Measurements from ENCODE around the gene REXO1. TPM values are rescaled to one million over a fixed set of nuclear protein-coding genes. Genes with fewer than 3 reads are reported as not detected.
"Not testable (repeated sequence)": the region's sequence is repeated elsewhere in the genome, so short reads cannot be mapped to it uniquely, and the experiment has no call there.

Gene REXO1
- total and polyA plus RNA-seq, 7 donors = 13.5 to 35.2 (median 20.3) TPM

DNA sequence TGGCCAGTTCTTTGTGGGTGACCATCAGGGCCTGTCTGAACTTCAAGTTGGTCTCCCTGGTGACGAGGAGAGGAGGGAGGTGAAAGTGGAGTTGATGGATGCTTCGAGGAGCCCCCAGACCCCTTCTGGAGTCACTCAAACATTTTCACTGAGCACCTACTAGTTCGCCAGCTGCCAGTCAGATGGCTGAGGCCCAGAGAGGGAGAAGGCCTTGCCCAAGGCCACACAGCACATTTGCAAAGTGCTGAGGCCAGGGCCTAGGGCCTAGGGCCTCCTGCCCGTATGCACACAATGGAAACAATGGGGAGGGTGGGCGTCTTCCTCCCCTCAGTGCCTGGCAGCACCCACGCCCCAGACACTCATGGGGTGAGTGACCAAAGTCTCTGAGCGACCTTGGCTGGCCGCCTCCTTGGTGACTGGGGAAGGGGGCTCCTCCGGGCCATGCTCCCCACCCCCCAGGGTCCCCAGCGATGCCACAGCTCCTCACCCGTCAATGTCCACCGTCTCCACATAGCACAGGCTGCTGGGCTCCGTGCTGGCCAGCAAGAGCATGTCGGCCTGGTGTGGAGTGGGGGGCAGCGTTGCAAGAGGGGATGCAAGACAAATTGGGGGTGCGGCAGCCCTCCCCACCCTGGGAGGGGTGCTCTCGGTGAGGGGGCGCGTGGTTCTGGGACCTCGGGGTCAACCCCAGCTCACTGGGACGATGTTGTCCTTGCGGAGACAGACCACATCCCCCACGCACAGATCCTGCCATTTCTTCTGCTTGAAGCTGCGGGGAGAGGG is 42.7 kb downstream of the REXO1 start:
- peak in 1 of 4 donors; percentile 15 for ATAC-seq
- intact Hi-C loops (cut with DNase I) = no loop called here
- Histone ChIP-seq H3K4me1 (no peaks in the 10 kb centered on the region), H3K9me3 (no peaks in the 10 kb centered on the region), H3K27me3 (ENCODE audit: insufficient read depth in 3 of 3, low read length in 2 of 3) (peaks cover 0 to 2% (median 0%) of the 10 kb centered on the region in 3 donors), H3K4me3 (no peak overlapping the region), H3K36me3 (ENCODE audit: insufficient read depth in 1 of 2, low read depth in 1 of 2) (no peaks in the 10 kb centered on the region), H3K27ac (no peak overlapping the region)
- DNase-seq = peak in 1 of 2 donors; percentile 44
- TF ChIP-seq CTCF (IDR thresholded peaks at IDR 0.05) = no peak
- 86 to 90% (median 86%) methylated on average over 23 to 24 of the region's 24 CpGs for WGBS, 3 donors

DNA sequence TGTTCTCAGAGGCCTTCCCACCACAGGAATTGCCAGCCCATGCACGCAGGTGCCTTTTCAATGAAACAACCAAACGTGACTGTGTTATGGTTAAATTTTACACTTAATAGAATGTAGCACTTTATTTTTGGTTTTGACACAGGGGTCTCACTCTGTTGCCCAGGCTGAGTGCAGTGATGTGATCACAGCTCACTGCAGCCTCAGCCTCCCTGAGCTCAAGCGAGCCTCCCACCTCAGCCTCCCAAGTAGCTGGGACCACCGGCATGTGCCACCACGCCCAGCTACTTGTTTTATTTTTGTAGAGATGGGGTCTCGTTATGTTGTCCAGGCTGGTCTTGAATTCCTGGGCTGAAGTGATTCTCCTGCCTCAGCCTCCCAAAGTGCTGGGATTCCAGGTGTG is 43.4 kb downstream of the REXO1 start:
- ATAC-seq = no peak
- Histone ChIP-seq H3K4me1 (no peaks in the 10 kb centered on the region), H3K4me3 (no peak overlapping the region), H3K27me3 (ENCODE audit: insufficient read depth in 3 of 3, low read length in 2 of 3) (peaks cover 0 to 2% (median 0%) of the 10 kb centered on the region in 3 donors), H3K27ac (no peak overlapping the region), H3K36me3 (ENCODE audit: insufficient read depth in 1 of 2, low read depth in 1 of 2) (no peaks in the 10 kb centered on the region), H3K9me3 (no peaks in the 10 kb centered on the region)
- no peak for DNase-seq
- 86 to 92% (median 90%) methylated on average over 6 of the region's 6 CpGs for WGBS, 3 donors
- TF ChIP-seq CTCF (IDR thresholded peaks at IDR 0.05) = no peak
- intact Hi-C loops (cut with DNase I) = no loop called here

- Histone ChIP-seq H3K27ac (no peak overlapping the region), H3K36me3 (ENCODE audit: insufficient read depth in 1 of 2, low read depth in 1 of 2) (no peaks in the 10 kb centered on the region), H3K9me3 (no peaks in the 10 kb centered on the region), H3K4me3 (no peak overlapping the region), H3K4me1 (no peaks in the 10 kb centered on the region), H3K27me3 (ENCODE audit: insufficient read depth in 3 of 3, low read length in 2 of 3) (peaks cover 0 to 20% (median 2%) of the 10 kb centered on the region in 3 donors)
- ATAC-seq (no peak), DNase-seq (no peak)
- intact Hi-C loops (cut with DNase I) = no loop called here
- WGBS, 3 donors = 52 to 64% (median 58%) methylated on average over 36 of the region's 36 CpGs
- TF ChIP-seq CTCF (IDR thresholded peaks at IDR 0.05) = no peak
Measured at GRCh38 chr19:1799695-1800342, 48.5 kb downstream of the REXO1 start.

GRCh38 chr19:1797313-1797712 is 51.0 kb downstream of the REXO1 start:
- H3K4me1 ChIP-seq; H3K36me3 ChIP-seq (ENCODE audit: insufficient read depth in 1 of 2, low read depth in 1 of 2); ATAC-seq; H3K27ac ChIP-seq; intact Hi-C loops (cut with DNase I); DNase-seq; H3K9me3 ChIP-seq; H3K4me3 ChIP-seq: not testable (repeated sequence)
- H3K27me3 ChIP-seq (ENCODE audit: insufficient read depth in 3 of 3, low read length in 2 of 3) = peaks cover 0 to 26% (median 0%) of the 10 kb centered on the region in 3 donors
- WGBS, 3 donors = 82 to 94% (median 88%) methylated on average over 7 of the region's 7 CpGs

- Histone ChIP-seq H3K27me3 (ENCODE audit: insufficient read depth in 3 of 3, low read length in 2 of 3) (peaks cover 0 to 31% (median 3%) of the 10 kb centered on the region in 3 donors), H3K27ac (no peak overlapping the region), H3K4me1 (no peaks in the 10 kb centered on the region), H3K9me3 (no peaks in the 10 kb centered on the region), H3K4me3 (no peak overlapping the region), H3K36me3 (ENCODE audit: insufficient read depth in 1 of 2, low read depth in 1 of 2) (no peaks in the 10 kb centered on the region)
- no peak for TF ChIP-seq CTCF (IDR thresholded peaks at IDR 0.05)
- ATAC-seq = no peak
- intact Hi-C loops (cut with DNase I) = no loop called here
- WGBS, 3 donors = 47 to 57% (median 52%) methylated on average over 43 to 52 of the region's 52 CpGs
- no peak for DNase-seq
Measured at GRCh38 chr19:1796395-1797142, 51.7 kb downstream of the REXO1 start.

Data from psoas muscle (tissue), 8 donors.